Measurements from ENCODE around the gene ZCCHC2.
A peak's percentile ranks its signal among the peaks of the same experiment; 100 is the strongest.

GRCh38 chr18:62586151-62586774, 63.4 kb downstream of the ZCCHC2 start:
- TF ChIP-seq CTCF (IDR thresholded peaks at IDR 0.05) (peak in 5 of 7 experiments; percentile 59 to 78 (median 70)), EP300 (IDR thresholded peaks at IDR 0.05) (no peak), POLR2AphosphoS5 (IDR thresholded peaks at IDR 0.05) (peak in 1 of 3 donors; percentile 14), POLR2A (IDR thresholded peaks at IDR 0.05) (no peak)
